ENCODE measurements around the gene KCNS1. TPM values are rescaled to one million over a fixed set of nuclear protein-coding genes. Genes with fewer than 3 reads are reported as not detected.

KCNS1 gene
- total RNA-seq, 1 donor from 2014 or later: 0.14 TPM

- Histone ChIP-seq H3K4me1 (peaks cover 27% of the 10 kb centered on the region), H3K4me3 (no peak overlapping the region), H3K36me3 (peaks cover 7% of the 10 kb centered on the region), H3K27me3 (ENCODE audit: low read depth) (no peaks in the 10 kb centered on the region), H3K27ac (replicated peaks) (no peak overlapping the region), H3K9me3 (replicated peaks) (no peaks in the 10 kb centered on the region)
- no peak for TF ChIP-seq CTCF (IDR thresholded peaks at IDR 0.05; ENCODE audit: borderline replicate concordance)
- intact Hi-C loops (cut with micrococcal nuclease): no loop called here
- DNase-seq: no peak
Observed at GRCh38 chr20:45056473-45057173, 44.3 kb downstream of the KCNS1 start.

GRCh38 chr20:45055056-45055455 lies 45.9 kb downstream of the KCNS1 start:
- Histone ChIP-seq H3K9me3 (replicated peaks) (no peaks in the 10 kb centered on the region), H3K4me1 (peaks cover 41% of the 10 kb centered on the region), H3K27me3 (ENCODE audit: low read depth) (no peaks in the 10 kb centered on the region), H3K4me3 (no peak overlapping the region), H3K36me3 (peaks cover 7% of the 10 kb centered on the region), H3K27ac (replicated peaks) (no peak overlapping the region)
- no peak for TF ChIP-seq CTCF (IDR thresholded peaks at IDR 0.05; ENCODE audit: borderline replicate concordance)
- intact Hi-C loops (cut with micrococcal nuclease): no loop called here
- DNase-seq: no peak

- DNase-seq: no peak
- H3K27ac ChIP-seq (replicated peaks): peak overlapping the region; percentile 10
- intact Hi-C loops (cut with micrococcal nuclease): no loop called here
- no peak for TF ChIP-seq CTCF (IDR thresholded peaks at IDR 0.05; ENCODE audit: borderline replicate concordance)
- H3K9me3 ChIP-seq (replicated peaks): no peaks in the 10 kb centered on the region
- H3K36me3 ChIP-seq: peaks cover 7% of the 10 kb centered on the region
- H3K27me3 ChIP-seq (ENCODE audit: low read depth): no peaks in the 10 kb centered on the region
- H3K4me1 ChIP-seq: peaks cover 51% of the 10 kb centered on the region
- H3K4me3 ChIP-seq: no peak overlapping the region
Observed at GRCh38 chr20:45053430-45054351, 47.2 kb downstream of the KCNS1 start.

- peaks cover 51% of the 10 kb centered on the region for H3K4me1 ChIP-seq
- no peaks in the 10 kb centered on the region for H3K27me3 ChIP-seq (ENCODE audit: low read depth)
- TF ChIP-seq CTCF (IDR thresholded peaks at IDR 0.05; ENCODE audit: borderline replicate concordance): no peak
- H3K36me3 ChIP-seq: peaks cover 7% of the 10 kb centered on the region
- peak overlapping the region; percentile 10 for H3K27ac ChIP-seq (replicated peaks)
- no peaks in the 10 kb centered on the region for H3K9me3 ChIP-seq (replicated peaks)
- H3K4me3 ChIP-seq: no peak overlapping the region
- intact Hi-C loops (cut with micrococcal nuclease): no loop called here
- no peak for DNase-seq
Observed at GRCh38 chr20:45052698-45053429, 48.1 kb downstream of the KCNS1 start.

Data from left ventricle myocardium inferior (tissue), 1 donor.